Measurements from ENCODE around the gene ARHGAP29. TPM values are rescaled to one million over a fixed set of nuclear protein-coding genes. Genes with fewer than 3 reads are reported as not detected.

Gene ARHGAP29
- total RNA-seq, 4 donors from 2014 or later, result 1.4 to 30.5 (median 5.6) TPM

DNA sequence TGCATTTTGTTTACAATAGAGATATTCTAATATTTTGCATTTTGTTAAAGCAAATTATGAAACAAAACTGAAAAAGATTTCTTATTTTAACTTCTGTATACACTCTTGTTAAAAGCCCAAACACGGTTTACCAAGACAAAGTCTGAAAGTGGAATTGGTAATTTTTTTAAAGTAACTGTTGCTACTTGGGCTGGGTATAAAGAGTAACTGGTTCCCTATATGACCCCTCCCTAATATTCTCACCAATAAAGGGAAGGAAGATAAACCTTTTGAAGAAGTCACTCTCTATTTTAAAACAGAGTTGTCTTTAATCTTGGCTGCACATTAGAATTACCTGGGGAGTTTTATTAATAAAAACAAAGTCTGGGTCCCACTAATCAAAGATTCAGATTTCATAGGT lies 27.4 kb downstream of the ARHGAP29 start:
- Histone ChIP-seq H3K27me3 (no peaks in the 10 kb centered on the region), H3K27ac (no peak overlapping the region), H3K4me1 (no peaks in the 10 kb centered on the region), H3K4me3 (no peak overlapping the region), H3K9me3 (no peaks in the 10 kb centered on the region), H3K36me3 (no peaks in the 10 kb centered on the region)
- intact Hi-C loops (cut with DNase I), result no loop called here
- no peak for DNase-seq
- TF ChIP-seq POLR2A (IDR thresholded peaks at IDR 0.05), result no peak
- TF ChIP-seq, protein P1, sequence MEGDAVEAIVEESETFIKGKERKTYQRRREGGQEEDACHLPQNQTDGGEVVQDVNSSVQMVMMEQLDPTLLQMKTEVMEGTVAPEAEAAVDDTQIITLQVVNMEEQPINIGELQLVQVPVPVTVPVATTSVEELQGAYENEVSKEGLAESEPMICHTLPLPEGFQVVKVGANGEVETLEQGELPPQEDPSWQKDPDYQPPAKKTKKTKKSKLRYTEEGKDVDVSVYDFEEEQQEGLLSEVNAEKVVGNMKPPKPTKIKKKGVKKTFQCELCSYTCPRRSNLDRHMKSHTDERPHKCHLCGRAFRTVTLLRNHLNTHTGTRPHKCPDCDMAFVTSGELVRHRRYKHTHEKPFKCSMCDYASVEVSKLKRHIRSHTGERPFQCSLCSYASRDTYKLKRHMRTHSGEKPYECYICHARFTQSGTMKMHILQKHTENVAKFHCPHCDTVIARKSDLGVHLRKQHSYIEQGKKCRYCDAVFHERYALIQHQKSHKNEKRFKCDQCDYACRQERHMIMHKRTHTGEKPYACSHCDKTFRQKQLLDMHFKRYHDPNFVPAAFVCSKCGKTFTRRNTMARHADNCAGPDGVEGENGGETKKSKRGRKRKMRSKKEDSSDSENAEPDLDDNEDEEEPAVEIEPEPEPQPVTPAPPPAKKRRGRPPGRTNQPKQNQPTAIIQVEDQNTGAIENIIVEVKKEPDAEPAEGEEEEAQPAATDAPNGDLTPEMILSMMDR (IDR thresholded peaks at IDR 0.05), result no peak
- 81 to 95% methylated on average over 1 of the region's 1 CpG for WGBS, 2 donors

DNA sequence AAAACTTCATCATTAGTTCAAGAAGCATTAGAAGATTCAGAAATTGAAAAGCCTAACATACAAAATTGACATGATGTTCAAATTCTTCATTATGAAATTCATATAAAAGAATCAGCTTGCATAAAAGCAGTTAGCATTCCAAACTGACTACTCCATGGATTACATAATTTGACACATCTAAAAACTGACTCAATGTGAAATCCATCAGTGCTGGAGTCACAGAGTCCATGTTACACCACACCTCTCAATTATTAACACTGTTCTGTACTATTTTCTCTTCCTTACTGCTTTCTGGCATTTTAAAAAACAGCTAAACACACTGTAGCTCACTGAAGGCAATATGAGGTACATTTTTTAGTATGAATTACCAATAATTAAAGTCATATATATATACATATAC lies 28.0 kb downstream of the ARHGAP29 start:
- H3K27me3 ChIP-seq, result no peaks in the 10 kb centered on the region
- DNase-seq, result no peak
- TF ChIP-seq, protein P1 (IDR thresholded peaks at IDR 0.05), result no peak
- TF ChIP-seq POLR2A (IDR thresholded peaks at IDR 0.05), result no peak
- no peaks in the 10 kb centered on the region for H3K9me3 ChIP-seq
- H3K27ac ChIP-seq, result no peak overlapping the region
- intact Hi-C loops (cut with DNase I), result no loop called here
- H3K4me1 ChIP-seq, result no peaks in the 10 kb centered on the region
- H3K4me3 ChIP-seq, result no peak overlapping the region
- peaks cover 0 to 4% (median 0%) of the 10 kb centered on the region in 3 donors for H3K36me3 ChIP-seq

DNA sequence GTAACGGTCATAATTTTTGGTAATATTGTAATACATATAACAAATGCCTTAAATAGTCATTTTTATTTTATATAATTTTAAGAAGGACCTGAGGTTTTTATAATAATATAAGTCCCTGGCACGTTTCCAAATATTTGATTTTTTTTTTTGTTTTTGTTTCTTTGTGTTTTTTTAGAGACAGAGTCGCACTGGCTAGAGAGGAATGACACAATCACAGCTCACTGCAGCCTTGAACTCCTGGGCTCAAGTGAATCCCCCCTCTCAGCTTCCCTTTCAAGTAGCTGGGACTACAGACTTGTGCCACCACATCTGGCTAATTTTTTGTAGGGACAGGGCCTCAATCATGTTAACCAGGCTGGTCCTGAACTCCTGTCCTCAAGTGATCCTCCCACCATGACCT lies 29.7 kb downstream of the ARHGAP29 start:
- no peak for TF ChIP-seq POLR2A (IDR thresholded peaks at IDR 0.05)
- TF ChIP-seq, protein P1 (IDR thresholded peaks at IDR 0.05), result no peak
- H3K36me3 ChIP-seq, result peaks cover 0 to 21% (median 0%) of the 10 kb centered on the region in 3 donors
- no peak overlapping the region for H3K27ac ChIP-seq
- H3K27me3 ChIP-seq, result no peaks in the 10 kb centered on the region
- no peaks in the 10 kb centered on the region for H3K9me3 ChIP-seq
- H3K4me1 ChIP-seq, result no peaks in the 10 kb centered on the region
- intact Hi-C loops (cut with DNase I), result no loop called here
- no peak for DNase-seq
- WGBS, 2 donors, result 51 to 63% methylated on average over 3 of the region's 3 CpGs
- H3K4me3 ChIP-seq, result no peak overlapping the region

DNA sequence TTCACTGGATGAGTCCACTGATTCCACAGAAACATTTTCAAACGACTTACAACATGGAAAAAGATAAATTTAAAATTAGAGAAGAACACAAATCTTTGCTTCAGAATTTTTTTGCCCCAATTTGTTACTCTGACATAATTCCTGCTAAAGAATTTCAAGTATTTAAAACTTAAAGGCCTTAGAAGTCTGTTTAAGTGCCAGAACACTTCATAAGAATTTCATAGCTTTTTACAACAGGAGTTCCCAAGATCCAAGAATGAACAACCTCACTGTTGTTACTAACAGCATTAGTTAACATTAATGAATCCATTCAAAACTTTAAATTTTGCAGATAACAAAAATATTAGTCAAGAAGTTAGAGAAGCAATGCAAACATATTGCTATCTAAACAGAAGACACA lies 31.7 kb downstream of the ARHGAP29 start:
- H3K4me1 ChIP-seq, result no peaks in the 10 kb centered on the region
- H3K27ac ChIP-seq, result no peak overlapping the region
- DNase-seq, result no peak
- H3K36me3 ChIP-seq, result peaks cover 0 to 40% (median 0%) of the 10 kb centered on the region in 3 donors
- TF ChIP-seq, protein P1 (IDR thresholded peaks at IDR 0.05), result no peak
- no peak for TF ChIP-seq POLR2A (IDR thresholded peaks at IDR 0.05)
- no peaks in the 10 kb centered on the region for H3K9me3 ChIP-seq
- intact Hi-C loops (cut with DNase I), result no loop called here
- WGBS, 2 donors, result 47 to 54% methylated on average over 1 of the region's 1 CpG
- no peak overlapping the region for H3K4me3 ChIP-seq
- H3K27me3 ChIP-seq, result no peaks in the 10 kb centered on the region

DNA sequence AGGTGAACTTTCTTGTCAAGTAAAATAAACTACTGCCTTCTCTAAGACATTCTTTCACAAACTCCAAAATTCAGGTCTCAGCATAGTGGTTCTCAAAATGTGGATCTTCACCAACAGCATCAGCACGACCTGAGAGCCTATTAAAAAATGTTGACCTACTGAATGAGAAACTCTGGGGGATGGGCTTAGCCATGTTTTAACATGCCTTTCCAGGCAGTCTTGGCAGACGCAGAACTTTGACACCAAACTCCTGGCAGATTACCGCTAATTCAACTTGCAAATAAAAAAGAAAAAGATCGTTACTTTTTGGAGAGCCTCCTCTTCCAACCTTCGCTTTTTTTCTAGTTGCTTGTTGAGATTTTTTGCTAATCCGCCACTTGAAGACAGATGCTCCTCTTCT lies 35.1 kb downstream of the ARHGAP29 start:
- 48 to 72% methylated on average over 6 of the region's 6 CpGs for WGBS, 2 donors
- no peak overlapping the region for H3K27ac ChIP-seq
- H3K4me3 ChIP-seq, result no peak overlapping the region
- H3K36me3 ChIP-seq, result peaks cover 0 to 40% (median 0%) of the 10 kb centered on the region in 3 donors
- intact Hi-C loops (cut with DNase I), result no loop called here
- no peaks in the 10 kb centered on the region for H3K27me3 ChIP-seq
- TF ChIP-seq, protein P1 (IDR thresholded peaks at IDR 0.05), result no peak
- TF ChIP-seq POLR2A (IDR thresholded peaks at IDR 0.05), result no peak
- no peaks in the 10 kb centered on the region for H3K4me1 ChIP-seq
- no peaks in the 10 kb centered on the region for H3K9me3 ChIP-seq
- no peak for DNase-seq
